Cerebellar nuclear complex (tissue), 1 donor: Measurements from ENCODE around the gene HORMAD1.
"Not testable (repeated sequence)": the region's sequence is repeated elsewhere in the genome, so short reads cannot be mapped to it uniquely, and the experiment has no call there.

ENCODE experiments used
- DNase-seq, 2 experiments: peaks; one replicate each; lab custom pipeline; 2025; lab: John Stamatoyannopoulos, UW

Gene HORMAD1

GRCh38 chr1:150720703-150721102, at the start of gene HORMAD1:
Gene HORMAD1 (minus strand): TSS chr1:150720895. CDS start chr1:150719505, 1,390 bp downstream.
- no peak for DNase-seq

GRCh38 chr1:150767704-150768103, 47.0 kb upstream of the HORMAD1 start:
- DNase-seq, result not testable (repeated sequence)

- DNase-seq, result not testable (repeated sequence)
Observed at GRCh38 chr1:150765977-150766301, 45.2 kb upstream of the HORMAD1 start.

GRCh38 chr1:150765296-150765976, 44.7 kb upstream of the HORMAD1 start, which contains the start of gene CTSS:
Gene CTSS (minus strand): TSS chr1:150765778. CDS start chr1:150764763, 1,015 bp downstream.
- DNase-seq, result no peak

GRCh38 chr1:150764617-150765101, 44.0 kb upstream of the HORMAD1 start:
- DNase-seq, result no peak

GRCh38 chr1:150763018-150763417, 42.3 kb upstream of the HORMAD1 start:
- DNase-seq, result no peak

- DNase-seq, result no peak
Observed at GRCh38 chr1:150762552-150762951, 41.9 kb upstream of the HORMAD1 start.

- DNase-seq, result no peak
Observed at GRCh38 chr1:150761801-150762200, 41.1 kb upstream of the HORMAD1 start.

GRCh38 chr1:150760013-150760412, 39.3 kb upstream of the HORMAD1 start:
- no peak for DNase-seq

GRCh38 chr1:150753416-150753815, 32.7 kb upstream of the HORMAD1 start:
- no peak for DNase-seq

- no peak for DNase-seq
Observed at GRCh38 chr1:150751443-150751842, 30.7 kb upstream of the HORMAD1 start.

- no peak for DNase-seq
Observed at GRCh38 chr1:150749720-150750311, 29.1 kb upstream of the HORMAD1 start.

- no peak for DNase-seq
Observed at GRCh38 chr1:150748878-150749719, 28.4 kb upstream of the HORMAD1 start.

- DNase-seq, result no peak
Observed at GRCh38 chr1:150730130-150730721, 9.5 kb upstream of the HORMAD1 start.

GRCh38 chr1:150724336-150724735, 3.6 kb upstream of the HORMAD1 start:
- no peak for DNase-seq

GRCh38 chr1:150720098-150720497, 597 bp downstream of the HORMAD1 start:
- no peak for DNase-seq

GRCh38 chr1:150718225-150718891, 2.3 kb downstream of the HORMAD1 start:
- no peak for DNase-seq

- not testable (repeated sequence) for DNase-seq
Observed at GRCh38 chr1:150709031-150709430, 11.7 kb downstream of the HORMAD1 start.

GRCh38 chr1:150708595-150708994, 12.1 kb downstream of the HORMAD1 start:
- no peak for DNase-seq

- no peak for DNase-seq
Observed at GRCh38 chr1:150706091-150706490, 14.6 kb downstream of the HORMAD1 start.

GRCh38 chr1:150703427-150703826, 17.3 kb downstream of the HORMAD1 start:
- DNase-seq, result no peak
